ENCODE measurements around the gene EPHB3.

Gene EPHB3

GRCh38 chr3:184559336-184559735 is 2.2 kb upstream of the EPHB3 start:
- Histone ChIP-seq H3K36me3 (ENCODE audit: control insufficient read depth, low read depth, low read length) (no peaks in the 10 kb centered on the region), H3K27me3 (ENCODE audit: control insufficient read depth, insufficient read depth, low read length) (peaks cover 73% of the 10 kb centered on the region), H3K9ac (ENCODE audit: low read length) (no peak overlapping the region), H3K4me3 (ENCODE audit: low read length) (no peak overlapping the region), H3K4me1 (ENCODE audit: control insufficient read depth, low read depth, low read length) (peaks cover 18% of the 10 kb centered on the region), H3K27ac (ENCODE audit: low read length) (no peak overlapping the region), H3K9me3 (ENCODE audit: control insufficient read depth, low read depth, low read length) (no peaks in the 10 kb centered on the region)

- no peaks in the 10 kb centered on the region for H3K9me3 ChIP-seq (ENCODE audit: control insufficient read depth, low read depth, low read length)
- no peaks in the 10 kb centered on the region for H3K36me3 ChIP-seq (ENCODE audit: control insufficient read depth, low read depth, low read length)
- H3K4me3 ChIP-seq (ENCODE audit: low read length) = no peak overlapping the region
- H3K27me3 ChIP-seq (ENCODE audit: control insufficient read depth, insufficient read depth, low read length) = peaks cover 85% of the 10 kb centered on the region
- peaks cover 30% of the 10 kb centered on the region for H3K4me1 ChIP-seq (ENCODE audit: control insufficient read depth, low read depth, low read length)
- H3K27ac ChIP-seq (ENCODE audit: low read length) = no peak overlapping the region
- no peak overlapping the region for H3K9ac ChIP-seq (ENCODE audit: low read length)
Observed at GRCh38 chr3:184560531-184560930, 1.1 kb upstream of the EPHB3 start.

GRCh38 chr3:184561913-184562877 is 610 bp downstream of the EPHB3 start:
- Histone ChIP-seq H3K9ac (ENCODE audit: low read length) (no peak overlapping the region), H3K4me1 (ENCODE audit: control insufficient read depth, low read depth, low read length) (peaks cover 32% of the 10 kb centered on the region), H3K4me3 (ENCODE audit: low read length) (peak overlapping the region; percentile 38), H3K27me3 (ENCODE audit: control insufficient read depth, insufficient read depth, low read length) (peaks cover 94% of the 10 kb centered on the region), H3K27ac (ENCODE audit: low read length) (no peak overlapping the region), H3K9me3 (ENCODE audit: control insufficient read depth, low read depth, low read length) (no peaks in the 10 kb centered on the region), H3K36me3 (ENCODE audit: control insufficient read depth, low read depth, low read length) (no peaks in the 10 kb centered on the region)

GRCh38 chr3:184562878-184563560 is 1.4 kb downstream of the EPHB3 start:
- no peak overlapping the region for H3K27ac ChIP-seq (ENCODE audit: low read length)
- H3K4me3 ChIP-seq (ENCODE audit: low read length) = peak overlapping the region; percentile 5
- H3K4me1 ChIP-seq (ENCODE audit: control insufficient read depth, low read depth, low read length) = peaks cover 32% of the 10 kb centered on the region
- H3K9ac ChIP-seq (ENCODE audit: low read length) = no peak overlapping the region
- no peaks in the 10 kb centered on the region for H3K9me3 ChIP-seq (ENCODE audit: control insufficient read depth, low read depth, low read length)
- peaks cover 94% of the 10 kb centered on the region for H3K27me3 ChIP-seq (ENCODE audit: control insufficient read depth, insufficient read depth, low read length)
- no peaks in the 10 kb centered on the region for H3K36me3 ChIP-seq (ENCODE audit: control insufficient read depth, low read depth, low read length)

GRCh38 chr3:184563561-184563925 is 2.0 kb downstream of the EPHB3 start:
- Histone ChIP-seq H3K27ac (ENCODE audit: low read length) (no peak overlapping the region), H3K4me1 (ENCODE audit: control insufficient read depth, low read depth, low read length) (peaks cover 31% of the 10 kb centered on the region), H3K9ac (ENCODE audit: low read length) (no peak overlapping the region), H3K4me3 (ENCODE audit: low read length) (peak overlapping the region; percentile 5), H3K36me3 (ENCODE audit: control insufficient read depth, low read depth, low read length) (no peaks in the 10 kb centered on the region), H3K9me3 (ENCODE audit: control insufficient read depth, low read depth, low read length) (no peaks in the 10 kb centered on the region), H3K27me3 (ENCODE audit: control insufficient read depth, insufficient read depth, low read length) (peaks cover 94% of the 10 kb centered on the region)

GRCh38 chr3:184563941-184564684 is 2.5 kb downstream of the EPHB3 start:
- Histone ChIP-seq H3K9me3 (ENCODE audit: control insufficient read depth, low read depth, low read length) (no peaks in the 10 kb centered on the region), H3K27ac (ENCODE audit: low read length) (no peak overlapping the region), H3K4me3 (ENCODE audit: low read length) (no peak overlapping the region), H3K27me3 (ENCODE audit: control insufficient read depth, insufficient read depth, low read length) (peaks cover 93% of the 10 kb centered on the region), H3K9ac (ENCODE audit: low read length) (no peak overlapping the region), H3K4me1 (ENCODE audit: control insufficient read depth, low read depth, low read length) (peaks cover 25% of the 10 kb centered on the region), H3K36me3 (ENCODE audit: control insufficient read depth, low read depth, low read length) (no peaks in the 10 kb centered on the region)

- H3K27me3 ChIP-seq (ENCODE audit: control insufficient read depth, insufficient read depth, low read length) = peaks cover 93% of the 10 kb centered on the region
- no peak overlapping the region for H3K9ac ChIP-seq (ENCODE audit: low read length)
- H3K36me3 ChIP-seq (ENCODE audit: control insufficient read depth, low read depth, low read length) = no peaks in the 10 kb centered on the region
- no peak overlapping the region for H3K27ac ChIP-seq (ENCODE audit: low read length)
- H3K4me1 ChIP-seq (ENCODE audit: control insufficient read depth, low read depth, low read length) = peaks cover 21% of the 10 kb centered on the region
- H3K9me3 ChIP-seq (ENCODE audit: control insufficient read depth, low read depth, low read length) = no peaks in the 10 kb centered on the region
- H3K4me3 ChIP-seq (ENCODE audit: low read length) = no peak overlapping the region
Observed at GRCh38 chr3:184564685-184565385, 3.2 kb downstream of the EPHB3 start.

- H3K4me3 ChIP-seq (ENCODE audit: low read length) = no peak overlapping the region
- H3K27ac ChIP-seq (ENCODE audit: low read length) = no peak overlapping the region
- H3K4me1 ChIP-seq (ENCODE audit: control insufficient read depth, low read depth, low read length) = peaks cover 26% of the 10 kb centered on the region
Observed at GRCh38 chr3:184565421-184566211, 4.0 kb downstream of the EPHB3 start.

GRCh38 chr3:184566441-184567414 is 5.1 kb downstream of the EPHB3 start:
- H3K4me3 ChIP-seq (ENCODE audit: low read length) = no peak overlapping the region
- no peak overlapping the region for H3K27ac ChIP-seq (ENCODE audit: low read length)
- peaks cover 26% of the 10 kb centered on the region for H3K4me1 ChIP-seq (ENCODE audit: control insufficient read depth, low read depth, low read length)
- no peaks in the 10 kb centered on the region for H3K36me3 ChIP-seq (ENCODE audit: control insufficient read depth, low read depth, low read length)
- no peak overlapping the region for H3K9ac ChIP-seq (ENCODE audit: low read length)
- H3K27me3 ChIP-seq (ENCODE audit: control insufficient read depth, insufficient read depth, low read length) = peaks cover 97% of the 10 kb centered on the region
- no peaks in the 10 kb centered on the region for H3K9me3 ChIP-seq (ENCODE audit: control insufficient read depth, low read depth, low read length)

More at GRCh38 chr3:184565421-184566211, 4.0 kb downstream of the EPHB3 start:
- Histone ChIP-seq H3K9ac (ENCODE audit: low read length) (no peak overlapping the region), H3K9me3 (ENCODE audit: control insufficient read depth, low read depth, low read length) (no peaks in the 10 kb centered on the region), H3K36me3 (ENCODE audit: control insufficient read depth, low read depth, low read length) (no peaks in the 10 kb centered on the region), H3K27me3 (ENCODE audit: control insufficient read depth, insufficient read depth, low read length) (peaks cover 93% of the 10 kb centered on the region)

All from iPS-18a (cell line).